GM23338 (cell line): Measurements from ENCODE around the gene NFS1. TPM values are rescaled to one million over a fixed set of nuclear protein-coding genes. Genes with fewer than 3 reads are reported as not detected.

Experiments
- ATAC-seq: fragments of 200-7000 bp; cut with Tn5 transposase; 3 replicates; pipeline ENCODE4 v1.9.1; 2020
- DNase-seq: peaks from one replicate; pipeline ENCODE4 v3.0.0-alpha.2; 2015; ENCODE audit warnings: low spot score
- H2AFZ ChIP-seq: fragments of 200-600 bp; sonication (generic); 2 replicates; pipeline ENCODE4 v1.8.0; 2016; ENCODE audit warnings: antibody characterized with exemption, mild to moderate bottlenecking, moderate library complexity
- H3F3A ChIP-seq: fragments of 200-600 bp; sonication (generic); replicated peaks from 2 replicates; pipeline ENCODE4 v1.8.0; 2017; ENCODE audit warnings: antibody characterized with exemption, mixed run types, low read depth
- H3K27ac ChIP-seq: fragments of 200-600 bp; sonication (generic); 2 replicates; pipeline ENCODE4 v1.6.1; 2016; ENCODE audit warnings: low read depth
- H3K27me3 ChIP-seq: fragments of 200-600 bp; sonication (generic); 2 replicates; pipeline ENCODE4 v1.8.0; 2016; ENCODE audit warnings: mild to moderate bottlenecking, mixed run types, moderate library complexity; ENCODE audit not compliant: insufficient read depth
- H3K36me3 ChIP-seq: fragments of 200-600 bp; sonication (generic); 2 replicates; pipeline ENCODE4 v1.8.0; 2016; ENCODE audit warnings: mild to moderate bottlenecking; ENCODE audit not compliant: insufficient read depth
- H3K4me1 ChIP-seq: fragments of 200-600 bp; sonication (generic); 2 replicates; pipeline ENCODE4 v1.8.0; 2016; ENCODE audit warnings: mild to moderate bottlenecking, moderate library complexity; ENCODE audit not compliant: insufficient read depth
- H3K4me2 ChIP-seq: fragments of 200-600 bp; sonication (generic); 2 replicates; pipeline ENCODE4 v1.7.1; 2017; ENCODE audit warnings: mixed run types
- H3K4me3 ChIP-seq: fragments of 200-600 bp; sonication (generic); 2 replicates; pipeline ENCODE4 v1.6.1; 2016; ENCODE audit warnings: mixed run types
- H3K79me2 ChIP-seq: fragments of 200-600 bp; sonication (generic); replicated peaks from 2 replicates; pipeline ENCODE4 v1.8.0; 2017; ENCODE audit warnings: mild to moderate bottlenecking; ENCODE audit not compliant: insufficient read depth
- H3K9me2 ChIP-seq: fragments of 200-600 bp; sonication (generic); 2 replicates; pipeline ENCODE4 v1.8.0; 2017; ENCODE audit not compliant: insufficient read depth
- H4K20me1 ChIP-seq: fragments of 200-600 bp; sonication (generic); replicated peaks from 2 replicates; pipeline ENCODE4 v1.8.0; 2017; ENCODE audit warnings: mild to moderate bottlenecking; ENCODE audit not compliant: insufficient read depth
- H3K27ac Mint-ChIP-seq: 2 replicates; pipeline ENCODE4 v1.8.0; 2020; ENCODE audit warnings: inconsistent platforms, mild to moderate bottlenecking, moderate library complexity, mixed read lengths
- H3K27me3 Mint-ChIP-seq: 3 replicates; pipeline ENCODE4 v1.8.0; 2022; ENCODE audit warnings: low read depth, mild to moderate bottlenecking, moderate library complexity, mixed read lengths, inconsistent platforms; ENCODE audit not compliant: insufficient read depth, poor library complexity
- H3K36me3 Mint-ChIP-seq: 3 replicates; pipeline ENCODE4 v1.8.0; 2021; ENCODE audit warnings: low read depth, mild to moderate bottlenecking, inconsistent platforms, moderate library complexity, mixed read lengths
- H3K4me1 Mint-ChIP-seq: 3 replicates; pipeline ENCODE4 v1.8.0; 2020; ENCODE audit warnings: mild to moderate bottlenecking, inconsistent platforms, mixed read lengths
- H3K4me3 Mint-ChIP-seq: 3 replicates; pipeline ENCODE4 v1.8.0; 2021; ENCODE audit warnings: moderate library complexity, mild to moderate bottlenecking, inconsistent platforms, mixed read lengths
- H3K9me3 Mint-ChIP-seq: 3 replicates; pipeline ENCODE4 v1.8.0; 2020; ENCODE audit warnings: moderate library complexity, mild to moderate bottlenecking, inconsistent platforms, mixed read lengths
- CREB1 ChIP-seq: fragments of 250-450 bp; sonication (Bioruptor Pico); IDR thresholded peaks from 2 replicates; pipeline ENCODE4 v1.5.0; 2020; ENCODE audit warnings: low read depth, mild to moderate bottlenecking, moderate library complexity
- CTCF ChIP-seq, 2 experiments: fragments of 200-600 bp in 1 of 2; sonication (generic) in 1 of 2; conservative IDR thresholded peaks; 2 replicates each; pipeline versions ENCODE4 v1.5.1 to v1.6.1; 2016 to 2017; ENCODE audit warnings: antibody characterized with exemption in 2 of 2, low read depth in 2 of 2, mild to moderate bottlenecking in 2 of 2, moderate library complexity in 1 of 2
- ETS1 ChIP-seq: IDR thresholded peaks from 2 replicates; pipeline ENCODE4 v1.6.1; 2016; ENCODE audit warnings: antibody characterized with exemption
- EZH2phosphoT487 ChIP-seq: fragments of 200-600 bp; sonication (generic); IDR thresholded peaks from one replicate; pipeline ENCODE4 v1.8.1; 2018; ENCODE audit warnings: antibody characterized with exemption; ENCODE audit not compliant: unreplicated experiment
- JUNB ChIP-seq: IDR thresholded peaks from one replicate; pipeline ENCODE4 v1.6.1; 2016; ENCODE audit warnings: antibody characterized with exemption; ENCODE audit not compliant: unreplicated experiment
- NANOG ChIP-seq: IDR thresholded peaks from 2 replicates; pipeline ENCODE4 v1.6.1; 2016; ENCODE audit warnings: antibody characterized with exemption, borderline replicate concordance
- POLR2AphosphoS5 ChIP-seq: IDR thresholded peaks from 2 replicates; pipeline ENCODE4 v1.6.1; 2016; ENCODE audit warnings: antibody characterized with exemption, low read depth
- REST ChIP-seq: IDR thresholded peaks from one replicate; pipeline ENCODE4 v1.6.1; 2018; ENCODE audit warnings: antibody characterized with exemption; ENCODE audit not compliant: unreplicated experiment
- STAT1 ChIP-seq: IDR thresholded peaks from one replicate; pipeline ENCODE4 v1.6.1; 2016; ENCODE audit warnings: antibody characterized with exemption; ENCODE audit not compliant: unreplicated experiment
- polyA plus RNA-seq: library from polyadenylated mRNA; unstranded; fragments of >200 nt; fragmentation: Nextera tagmentation; extraction: Ambion mirVana; gene quantifications from 2 replicates; pipeline ENCODE4 v1.2.1, GENCODE V29; 2016
- total RNA-seq: library from RNA; depleted of rRNA; stranded (reverse); fragments of >200 nt; shearing (Covaris generic); gene quantifications from 2 replicates; pipeline ENCODE4 v1.2.3, GENCODE V29; 2014

The NFS1 gene
- total and polyA plus RNA-seq, 2 experiments from 2014 or later, result 22.8 to 35.7 TPM

GRCh38 chr20:35720165-35721123 is 21.3 kb upstream of the NFS1 start:
- Histone ChIP-seq H3K36me3 (peaks cover 98% of the 10 kb centered on the region), H3K4me2 (no peak overlapping the region), H4K20me1 (peaks cover 78% of the 10 kb centered on the region), H3K79me2 (peaks cover 98% of the 10 kb centered on the region), H3K27ac (0 out of 2 replicates have a peak overlapping the region, but pooled peaks have one; percentile 39), H3F3A (peaks cover 58% of the 10 kb centered on the region), H3K4me1 (no peaks in the 10 kb centered on the region), H3K27me3 (no peaks in the 10 kb centered on the region), H3K9me2 (no peaks in the 10 kb centered on the region), H2AFZ (no peak overlapping the region), H3K4me3 (no peak overlapping the region)
- H3K36me3 Mint-ChIP-seq, result peaks cover 100% of the 10 kb centered on the region
- ATAC-seq (no peak), DNase-seq (no peak)
- H3K4me3 Mint-ChIP-seq, result no peak overlapping the region
- peaks cover 6% of the 10 kb centered on the region; the same call in 2 of the 3 replicates for H3K4me1 Mint-ChIP-seq
- peaks cover 3% of the 10 kb centered on the region for H3K27me3 Mint-ChIP-seq
- no peaks in the 10 kb centered on the region for H3K9me3 Mint-ChIP-seq
- TF ChIP-seq ETS1 (no peak), JUNB (no peak), STAT1 (no peak), CREB1 (CRISPR knock-in tag) (no peak), NANOG (no peak)
- peak overlapping the region; percentile 40; the same call in 1 of the 2 replicates for H3K27ac Mint-ChIP-seq

- no peak overlapping the region for H3K4me2 ChIP-seq
- Mint-ChIP-seq H3K9me3 (no peaks in the 10 kb centered on the region), H3K4me1 (peaks cover 6% of the 10 kb centered on the region; the same call in 2 of the 3 replicates), H3K27ac (no peak overlapping the region), H3K27me3 (no peaks in the 10 kb centered on the region), H3K36me3 (peaks cover 100% of the 10 kb centered on the region), H3K4me3 (no peak overlapping the region)
- H3K36me3 ChIP-seq, result peaks cover 98% of the 10 kb centered on the region
- peaks cover 98% of the 10 kb centered on the region for H3K79me2 ChIP-seq
- no peak for DNase-seq
- H3K4me1 ChIP-seq, result no peaks in the 10 kb centered on the region
- no peak overlapping the region for H2AFZ ChIP-seq
- H3F3A ChIP-seq, result peaks cover 62% of the 10 kb centered on the region
- peaks cover 82% of the 10 kb centered on the region for H4K20me1 ChIP-seq
- H3K27me3 ChIP-seq, result no peaks in the 10 kb centered on the region
- H3K9me2 ChIP-seq, result no peaks in the 10 kb centered on the region
- no peak for ATAC-seq
- H3K4me3 ChIP-seq, result no peak overlapping the region
- H3K27ac ChIP-seq, result no peak overlapping the region
- TF ChIP-seq CTCF (conservative IDR thresholded peaks at IDR 0.05; ENCODE audit: low read depth in 2 of 2) (no peak), EZH2phosphoT487 (no peak), JUNB (no peak), POLR2AphosphoS5 (no peak), REST (no peak)
These were observed 20.6 kb upstream of the NFS1 start for GRCh38 chr20:35719717-35720116.
